Liver (tissue), 9 donors: ENCODE data around the gene ORMDL3. TPM values are rescaled to one million over a fixed set of nuclear protein-coding genes. Genes with fewer than 3 reads are reported as not detected.

Experiments
- DNase-seq: peaks from one replicate; pipeline ENCODE4 v3.0.0-alpha.2; 2017; ENCODE audit warnings: low spot score
- H3K27ac ChIP-seq, 2 donors: one replicate each; pipeline ENCODE4 v1.7.0; 2013; ENCODE audit warnings: inconsistent platforms in 2 of 2, low read length in 2 of 2, control low read depth in 1 of 2, low read depth in 1 of 2, mild to moderate bottlenecking in 1 of 2
- H3K27me3 ChIP-seq, 4 donors: one replicate each; pipeline versions ENCODE4 v1.6.1 to v1.7.0; 2013; ENCODE audit warnings: low read length in 3 of 4, inconsistent platforms in 1 of 4, mild to moderate bottlenecking in 1 of 4, moderate library complexity in 1 of 4; ENCODE audit not compliant: control insufficient read depth in 4 of 4, insufficient read depth in 4 of 4
- H3K36me3 ChIP-seq, 4 donors: one replicate each; pipeline versions ENCODE4 v1.6.1 to v1.7.0; 2013; ENCODE audit warnings: low read length in 3 of 4, mild to moderate bottlenecking in 3 of 4, low read depth in 1 of 4, moderate library complexity in 1 of 4; ENCODE audit not compliant: control insufficient read depth in 4 of 4, insufficient read depth in 3 of 4
- H3K4me1 ChIP-seq, 4 donors: one replicate each; pipeline versions ENCODE4 v1.6.1 to v1.7.0; 2013; ENCODE audit warnings: low read length in 3 of 4, mild to moderate bottlenecking in 3 of 4, moderate library complexity in 1 of 4; ENCODE audit not compliant: control insufficient read depth in 4 of 4, insufficient read depth in 4 of 4
- H3K4me3 ChIP-seq, 3 donors: one replicate each; pipeline versions ENCODE4 v1.6.1 to v1.7.0; 2013; ENCODE audit warnings: low read length in 3 of 3, control low read depth in 1 of 3, low read depth in 1 of 3, mild to moderate bottlenecking in 1 of 3
- H3K9ac ChIP-seq, 2 donors: one replicate each; pipeline ENCODE4 v1.7.0; 2013; ENCODE audit warnings: low read length in 2 of 2, mild to moderate bottlenecking in 2 of 2, moderate library complexity in 2 of 2, control low read depth in 1 of 2, low read depth in 1 of 2
- H3K9me3 ChIP-seq, 4 donors: one replicate each; pipeline versions ENCODE4 v1.6.1 to v1.7.0; 2013; ENCODE audit warnings: low read length in 3 of 4; ENCODE audit not compliant: control insufficient read depth in 4 of 4
- ATF3 ChIP-seq: IDR thresholded peaks from 2 replicates; pipeline ENCODE4 v1.6.1; 2016; ENCODE audit warnings: antibody characterized with exemption
- CTCF ChIP-seq: fragments of 150-350 bp; IDR thresholded peaks from 2 replicates; pipeline ENCODE4 v1.5.1; 2017; ENCODE audit warnings: improper control_type of control experiment, low read depth, low read length; ENCODE audit not compliant: missing input control
- EGR1 ChIP-seq, 2 donors: IDR thresholded peaks; 2 replicates each; pipeline ENCODE4 v1.6.1; 2016 to 2018; ENCODE audit warnings: antibody characterized with exemption in 2 of 2, low read depth in 2 of 2
- FOXA1 ChIP-seq: IDR thresholded peaks from 2 replicates; pipeline ENCODE4 v1.6.1; 2016; ENCODE audit warnings: antibody characterized with exemption
- FOXA2 ChIP-seq: IDR thresholded peaks from 2 replicates; pipeline ENCODE4 v1.6.1; 2016; ENCODE audit warnings: antibody characterized with exemption
- GABPA ChIP-seq, 2 donors: IDR thresholded peaks in 1 of 2; conservative IDR thresholded peaks in 1 of 2; 2 replicates each; pipeline ENCODE4 v1.6.1; 2016; ENCODE audit warnings: antibody characterized with exemption in 2 of 2, mild to moderate bottlenecking in 1 of 2, moderate library complexity in 1 of 2
- HNF4A ChIP-seq, 2 donors: conservative IDR thresholded peaks; 2 replicates each; pipeline ENCODE4 v1.6.1; 2016; ENCODE audit warnings: antibody characterized with exemption in 2 of 2, mild to moderate bottlenecking in 2 of 2
- HNF4G ChIP-seq: IDR thresholded peaks from 2 replicates; pipeline ENCODE4 v1.6.1; 2016; ENCODE audit warnings: antibody characterized with exemption
- JUND ChIP-seq, 2 donors: IDR thresholded peaks; 2 replicates each; pipeline ENCODE4 v1.6.1; 2016; ENCODE audit warnings: antibody characterized with exemption in 2 of 2
- MAX ChIP-seq: IDR thresholded peaks from 2 replicates; pipeline ENCODE4 v1.6.1; 2016; ENCODE audit warnings: antibody characterized with exemption
- NR2F2 ChIP-seq: IDR thresholded peaks from 2 replicates; pipeline ENCODE4 v1.6.1; 2016; ENCODE audit warnings: antibody characterized with exemption
- RAD21 ChIP-seq, 2 donors: IDR thresholded peaks; 2 replicates each; pipeline ENCODE4 v1.6.1; 2016; ENCODE audit warnings: antibody characterized with exemption in 2 of 2, mild to moderate bottlenecking in 2 of 2
- REST ChIP-seq: IDR thresholded peaks from 2 replicates; pipeline ENCODE4 v1.6.1; 2016; ENCODE audit warnings: antibody characterized with exemption, mild to moderate bottlenecking
- RXRA ChIP-seq, 2 donors: IDR thresholded peaks; 2 replicates each; pipeline ENCODE4 v1.6.1; 2017 to 2018; ENCODE audit warnings: antibody characterized with exemption in 2 of 2, mild to moderate bottlenecking in 1 of 2
- SP1 ChIP-seq: IDR thresholded peaks from 2 replicates; pipeline ENCODE4 v1.6.1; 2018; ENCODE audit warnings: antibody characterized with exemption, mild to moderate bottlenecking
- TAF1 ChIP-seq: conservative IDR thresholded peaks from 2 replicates; pipeline ENCODE4 v1.6.1; 2016; ENCODE audit warnings: antibody characterized with exemption, mild to moderate bottlenecking
- YY1 ChIP-seq: IDR thresholded peaks from 2 replicates; pipeline ENCODE4 v1.6.1; 2016; ENCODE audit warnings: antibody characterized with exemption, mild to moderate bottlenecking
- ZBTB33 ChIP-seq: IDR thresholded peaks from 2 replicates; pipeline ENCODE4 v1.6.1; 2016; ENCODE audit warnings: antibody characterized with exemption
- WGBS: extraction: QIAGEN DNeasy Blood & Tissue Kit; methylation state at CpG from one replicate; pipeline ENCODE4 v1.1.7; 2013; 5-methylcytosine and 5-hydroxymethylcytosine counted together
- polyA plus RNA-seq, 2 donors: library from polyadenylated mRNA; stranded (reverse) in 1 of 2; unstranded in 1 of 2; fragments of 200-250 nt in 1 of 2; fragments of >200 nt in 1 of 2; fragmentation: Nextera tagmentation in 1 of 2; extraction: Ambion mirVana in 1 of 2; gene quantifications; one replicate each; pipeline versions ENCODE4 v1.2.1 to v1.2.3, GENCODE V29; 2013 to 2015
- total RNA-seq, 2 donors: library from RNA; depleted of rRNA; stranded (reverse); fragments of >200 nt; gene quantifications; one replicate each; pipeline ENCODE4 v1.2.3, GENCODE V29; 2014
- donor health status: healthy.
- donor health status: healthy.
- donor health status: healthy.
- donor health status: healthy.
- donor health status: healthy.

The ORMDL3 gene
- total RNA-seq = 100 to 1,000 TPM; 138 to 141 TPM
- 100 to 1,000 TPM in 1 of 2 donors, 10 to 100 TPM in 1; 71.0 to 112 TPM for polyA plus RNA-seq

GRCh38 chr17:39927101-39927928, at the start of gene ORMDL3, which contains the start of gene LRRC3C:
TSS of gene ORMDL3 (minus strand) at chr17:39927601. CDS start at chr17:39924203, 3,398 bp downstream.
TSS of gene LRRC3C (plus strand) at chr17:39927732. CDS start at chr17:39941524, 13,792 bp downstream.
- Histone ChIP-seq H3K4me3 (peak within 1 kb of the TSS; percentile 68 to 90 (median 71)), H3K27me3 (no peaks in the 10 kb centered on the region), H3K9me3 (no peaks in the 10 kb centered on the region), H3K9ac (peak within 1 kb of the TSS; percentile 89 to 99), H3K4me1 (peaks cover 19 to 59% (median 41%) of the 10 kb centered on the region in 4 donors), H3K27ac (peak within 1 kb of the TSS; percentile 95 to 98), H3K36me3 (peaks cover 6 to 9% (median 7%) of the 10 kb centered on the region in 4 donors)
- peak; percentile 96 for DNase-seq
- under 1% methylated on average over 72 of the region's 72 CpGs for WGBS
- TF ChIP-seq EGR1 (IDR thresholded peaks at IDR 0.05; ENCODE audit: low read depth in 2 of 2) = peak in 1 of 2 donors; percentile 47
- TF ChIP-seq FOXA1 = peak; percentile 54
- TF ChIP-seq YY1 = peak; percentile 80
- peak in 1 of 2 donors; percentile 74 for TF ChIP-seq GABPA (IDR thresholded peaks at IDR 0.05 in 1 of 2, conservative IDR thresholded peaks at IDR 0.05 in 1 of 2)
- TF ChIP-seq REST = peak; percentile 64
- peak; percentile 58 for TF ChIP-seq MAX
- no peak for TF ChIP-seq NR2F2
- peak in 1 of 2 donors; percentile 58 for TF ChIP-seq RXRA (IDR thresholded peaks at IDR 0.05)
- peak; percentile 48 for TF ChIP-seq HNF4G
- TF ChIP-seq JUND (IDR thresholded peaks at IDR 0.05) = peak; percentile 59 to 68
- TF ChIP-seq FOXA2 = peak; percentile 13
- peak in 1 of 2 donors; percentile 62 for TF ChIP-seq HNF4A (conservative IDR thresholded peaks at IDR 0.05)
- TF ChIP-seq ZBTB33 = peak; percentile 70
- no peak for TF ChIP-seq CTCF
- peak; percentile 17 for TF ChIP-seq ATF3
- peak; percentile 71 for TF ChIP-seq TAF1
- peak in 1 of 2 donors; percentile 41 for TF ChIP-seq RAD21 (IDR thresholded peaks at IDR 0.05)
- peak; percentile 64 for TF ChIP-seq SP1
